ENCODE data around the gene CYRIA.
A peak's percentile ranks its signal among the peaks of the same experiment; 100 is the strongest.

Gene CYRIA

DNA sequence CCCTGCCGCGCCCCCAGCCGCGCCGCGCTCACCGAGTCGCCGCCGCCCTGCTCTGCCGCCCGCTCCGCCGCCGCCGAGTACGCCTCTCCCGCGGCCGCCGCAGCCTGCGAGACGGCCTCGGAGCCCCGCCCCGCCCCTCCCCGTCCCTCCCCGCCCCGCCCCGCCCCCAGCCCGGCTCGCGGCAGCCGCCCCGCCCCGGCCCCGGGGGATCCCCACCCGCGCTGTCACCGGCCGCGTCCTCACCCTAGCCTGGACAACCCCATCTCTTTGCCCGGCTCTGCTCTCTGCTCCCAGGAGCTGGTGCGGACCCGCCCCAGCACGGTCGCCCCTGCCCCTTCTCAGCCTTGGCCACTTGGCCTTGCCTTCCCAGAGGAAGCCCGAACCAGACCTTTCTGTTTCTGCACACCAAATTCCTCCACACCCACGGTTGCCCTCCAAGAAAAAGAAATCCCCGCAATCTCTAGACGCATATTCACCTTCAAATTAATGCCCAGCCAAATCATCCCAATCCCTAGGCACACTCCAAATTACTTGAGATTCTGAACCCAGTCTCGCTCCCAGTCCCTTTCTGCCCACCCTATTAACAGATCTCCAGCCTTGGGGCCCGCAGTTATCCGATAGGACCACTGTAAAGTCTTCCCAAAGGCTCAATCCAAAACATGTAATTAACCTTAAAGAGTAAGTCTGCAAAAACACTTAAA, at the start of gene CYRIA:
CYRIA (minus strand) TSS at position 87 of the 701 bp plus-strand sequence. CDS start 77,715 bp downstream, outside the sequence.
- peak; percentile 58 for DNase-seq

DNA sequence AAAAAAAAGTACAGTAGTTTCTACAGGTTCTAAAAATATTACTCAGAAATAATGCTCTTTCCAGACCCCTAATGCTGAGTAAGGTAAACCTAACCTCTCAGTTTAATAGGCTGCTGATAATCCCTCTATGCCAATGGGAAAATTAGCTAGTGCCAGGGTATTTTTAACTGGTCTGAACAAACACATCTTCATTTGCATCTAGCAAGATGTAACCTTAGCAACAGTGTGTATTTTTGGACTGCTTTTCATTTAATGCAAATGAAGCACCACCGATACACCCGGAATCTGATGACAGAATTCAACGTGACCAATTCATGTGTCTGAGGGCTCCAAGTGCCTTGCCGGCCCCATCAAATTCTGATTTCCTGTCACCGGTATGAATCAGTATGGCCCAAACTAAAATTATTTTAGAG, 47.4 kb upstream of the CYRIA start:
- DNase-seq, result no peak

DNA sequence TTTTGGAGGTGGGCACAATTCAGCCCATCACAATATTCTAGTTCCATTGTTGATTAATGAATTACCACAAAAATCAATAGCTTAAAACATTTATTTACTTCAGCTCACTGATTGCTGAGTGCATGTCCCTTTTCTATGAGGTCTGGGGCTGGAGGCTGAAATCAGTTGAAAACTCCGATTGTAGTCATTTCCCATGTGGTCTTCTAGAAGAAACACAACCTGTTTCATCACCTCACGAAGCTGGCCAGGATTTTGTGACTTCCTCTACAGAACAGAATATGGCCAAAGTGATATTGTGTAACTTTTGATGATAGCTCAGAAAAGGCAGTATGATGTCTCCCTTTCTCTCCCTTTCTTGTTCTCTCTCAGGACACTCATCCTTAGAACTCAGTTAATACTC, 44.1 kb upstream of the CYRIA start:
- no peak for DNase-seq

DNA sequence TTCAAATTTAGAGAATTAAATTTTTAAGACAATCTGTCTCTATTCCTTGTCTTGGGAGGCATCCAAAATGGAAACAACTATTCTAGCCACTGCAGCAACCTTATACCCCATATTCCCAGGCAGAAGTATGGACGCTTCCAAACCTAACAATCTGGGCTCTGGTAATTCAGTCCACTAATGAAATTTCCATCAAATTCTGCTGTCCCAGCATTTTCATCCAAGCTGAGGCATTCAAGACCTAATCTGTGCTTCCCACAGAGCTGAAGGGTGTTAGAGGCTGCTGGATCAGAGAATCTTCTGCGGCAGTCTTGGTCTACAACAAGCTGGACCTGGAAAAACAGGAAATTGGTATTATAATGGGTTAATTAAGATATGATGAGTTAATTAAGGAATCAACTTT, 42.5 kb upstream of the CYRIA start:
- no peak for DNase-seq

DNA sequence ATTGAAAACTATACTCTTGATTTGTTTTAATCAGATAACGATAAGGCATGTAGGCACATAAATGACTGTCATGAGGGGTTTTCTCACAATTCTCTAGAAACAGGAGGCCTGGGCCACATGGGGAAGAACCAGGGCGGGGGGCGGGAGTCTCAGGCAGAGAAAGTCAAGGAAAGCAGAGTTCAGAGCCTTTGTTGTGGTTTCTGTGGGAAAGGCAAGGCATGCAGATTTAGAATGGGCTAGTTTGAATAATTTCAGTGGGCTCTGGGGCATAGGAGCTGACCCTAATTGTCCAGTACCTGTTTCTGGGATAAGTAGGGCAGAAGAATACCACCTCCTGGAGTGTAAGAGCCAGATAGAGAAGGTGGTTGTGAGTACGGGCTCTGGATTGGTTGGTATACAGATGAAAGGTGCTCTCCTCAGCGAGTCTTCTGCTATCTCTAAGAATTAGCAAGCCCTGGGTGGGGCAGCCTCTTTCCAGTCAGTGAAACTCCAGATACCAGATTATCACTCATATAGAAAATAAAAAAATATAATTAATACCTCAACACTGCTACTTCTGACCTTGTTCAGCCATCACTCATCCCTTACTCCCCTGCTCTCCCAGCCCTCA, 41.5 kb upstream of the CYRIA start:
- no peak for DNase-seq

DNA sequence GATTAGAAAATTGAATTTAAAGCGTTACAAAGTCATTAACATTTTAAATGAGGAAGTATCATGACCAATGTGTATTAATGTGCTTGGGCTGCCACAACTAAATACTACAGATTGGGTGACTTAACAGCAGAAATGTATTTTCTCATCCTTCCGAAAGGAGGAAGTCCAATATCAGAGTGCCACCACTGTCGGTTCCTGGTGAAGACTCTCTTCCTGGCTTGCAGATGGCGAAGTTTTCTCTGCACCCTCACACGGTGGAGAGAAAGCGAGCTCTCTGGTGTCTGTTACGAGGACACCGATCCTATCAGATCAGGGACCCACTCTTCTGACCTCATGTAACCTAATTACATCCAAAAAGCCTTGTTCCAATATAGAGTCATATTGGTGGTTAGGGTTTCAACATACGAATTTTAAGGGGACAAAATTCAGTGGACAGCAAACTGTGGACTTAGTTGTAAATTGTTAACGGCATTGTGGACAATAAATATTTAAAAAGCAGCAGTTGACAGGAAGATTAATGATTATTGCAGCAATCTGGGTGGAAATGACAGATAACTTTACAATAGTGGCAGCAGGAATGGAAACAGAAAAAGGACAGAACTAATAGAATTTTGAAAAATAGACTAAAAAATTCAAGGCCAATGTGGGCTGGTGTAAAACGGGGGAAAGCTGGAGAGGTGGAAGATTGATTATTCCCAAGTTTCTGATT, 35.1 kb upstream of the CYRIA start:
- DNase-seq, result no peak

DNA sequence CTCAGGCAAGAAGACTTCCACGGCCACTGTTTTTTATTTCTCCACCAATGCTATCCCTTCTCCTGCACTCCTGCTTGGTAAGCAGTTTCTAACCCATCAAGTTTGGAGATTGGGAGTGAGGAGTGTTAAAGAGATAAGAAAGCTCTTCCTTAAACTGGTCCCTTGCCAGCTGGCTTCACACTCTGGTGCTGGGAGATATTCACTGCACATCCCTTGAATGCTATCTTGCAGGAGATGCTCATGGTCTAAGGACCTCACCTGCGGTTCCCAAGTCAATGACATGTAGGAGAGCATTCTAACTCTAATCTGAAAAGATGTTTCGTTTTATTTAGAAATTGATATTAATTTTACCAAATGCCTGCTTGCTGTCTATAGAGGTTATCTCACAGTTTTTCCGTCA, 28.2 kb upstream of the CYRIA start:
- no peak for DNase-seq

DNA sequence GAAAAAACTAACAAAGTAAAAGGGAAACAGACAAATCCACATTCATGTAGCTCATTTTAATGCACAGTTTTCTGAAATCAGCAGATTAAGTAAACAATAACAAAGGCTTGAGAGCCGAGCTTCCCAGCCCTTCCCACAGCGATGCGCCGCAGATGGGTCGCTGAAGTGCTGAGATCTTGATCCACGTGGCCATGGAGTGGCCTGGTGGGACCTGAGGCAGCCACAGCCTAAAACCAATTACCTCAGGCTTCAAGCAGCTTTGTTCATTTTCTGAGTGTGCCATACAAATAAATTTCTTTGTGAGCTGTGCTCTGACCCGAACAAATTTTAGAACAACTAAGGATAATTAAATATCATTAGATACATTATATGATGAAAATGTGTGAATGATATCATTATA, 25.6 kb upstream of the CYRIA start:
- DNase-seq, result no peak

DNA sequence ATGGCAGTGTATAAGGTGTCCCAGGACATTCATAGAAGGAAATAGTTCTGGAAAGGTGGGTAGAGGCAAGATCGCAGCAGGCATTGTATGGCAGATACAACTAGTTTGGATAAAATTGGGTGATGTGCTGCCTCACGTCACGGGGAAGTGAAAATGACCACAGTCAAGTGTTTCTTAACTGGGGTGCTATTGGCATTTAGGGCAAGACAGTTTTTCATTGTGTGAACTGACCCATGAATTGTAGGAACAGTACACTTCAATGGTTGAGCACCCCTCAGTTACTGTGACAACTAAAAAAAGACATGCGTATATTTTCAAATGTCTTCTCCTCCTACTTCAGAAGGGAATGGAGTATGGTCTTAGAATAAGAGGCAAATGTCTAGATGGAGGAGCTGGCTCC, 22.3 kb upstream of the CYRIA start:
- no peak for DNase-seq

DNA sequence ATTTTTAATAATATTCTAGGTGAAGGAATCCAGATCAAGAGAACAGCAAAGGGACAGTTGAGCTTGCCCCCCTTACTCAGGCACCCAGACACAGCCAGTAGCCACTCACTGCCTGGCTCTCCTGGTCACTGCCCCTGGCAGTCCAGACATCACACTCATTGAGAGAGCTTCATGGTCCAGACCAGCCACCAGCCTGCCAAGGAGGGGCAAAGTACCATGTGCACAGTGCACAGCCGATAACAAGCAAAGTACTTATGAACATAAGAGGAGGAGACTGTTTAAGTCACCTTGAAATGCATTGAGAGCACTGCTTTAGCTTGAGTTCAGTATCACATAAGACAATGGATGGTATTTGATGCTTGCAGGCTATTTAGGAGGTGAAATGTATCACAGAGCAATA, 21.6 kb upstream of the CYRIA start:
- no peak for DNase-seq

DNA sequence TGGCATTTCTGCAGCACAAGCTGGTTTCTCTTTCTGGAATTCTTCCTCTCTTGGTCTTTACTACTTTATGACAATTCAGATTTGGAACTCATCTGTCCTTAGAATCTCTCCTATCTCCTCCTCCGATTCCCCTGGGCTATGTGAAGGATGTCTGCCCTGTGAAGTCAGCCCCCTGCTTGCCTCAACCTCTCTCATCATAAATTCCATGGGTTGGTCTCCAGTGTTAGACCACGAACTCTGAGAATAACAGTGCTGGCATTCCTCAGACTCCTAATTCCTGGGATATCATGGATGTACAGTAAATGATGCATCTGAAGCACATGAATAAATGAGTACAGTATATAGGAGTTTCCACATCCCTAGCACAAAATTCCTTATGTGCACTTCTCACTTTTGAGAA, 21.0 kb upstream of the CYRIA start:
- no peak for DNase-seq

DNA sequence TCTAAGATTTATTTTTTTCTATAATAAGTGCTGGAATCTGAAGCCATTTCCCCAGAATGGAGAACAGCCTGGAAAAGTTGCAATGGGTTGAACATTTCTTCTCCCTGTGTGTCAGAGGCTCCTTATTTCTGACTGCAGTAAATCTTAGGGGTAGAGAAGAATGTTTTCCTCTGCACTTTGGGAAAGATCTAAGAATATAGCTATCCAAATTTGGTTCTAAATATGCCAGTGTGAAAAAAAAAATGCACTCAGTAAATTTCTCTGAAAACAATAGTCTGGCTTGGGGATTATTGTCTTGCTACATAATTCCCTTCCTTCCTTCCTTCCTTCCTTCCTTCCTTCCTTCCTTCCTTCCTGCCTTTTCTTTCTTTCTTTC, 19.7 kb upstream of the CYRIA start:
- DNase-seq, result no peak

DNA sequence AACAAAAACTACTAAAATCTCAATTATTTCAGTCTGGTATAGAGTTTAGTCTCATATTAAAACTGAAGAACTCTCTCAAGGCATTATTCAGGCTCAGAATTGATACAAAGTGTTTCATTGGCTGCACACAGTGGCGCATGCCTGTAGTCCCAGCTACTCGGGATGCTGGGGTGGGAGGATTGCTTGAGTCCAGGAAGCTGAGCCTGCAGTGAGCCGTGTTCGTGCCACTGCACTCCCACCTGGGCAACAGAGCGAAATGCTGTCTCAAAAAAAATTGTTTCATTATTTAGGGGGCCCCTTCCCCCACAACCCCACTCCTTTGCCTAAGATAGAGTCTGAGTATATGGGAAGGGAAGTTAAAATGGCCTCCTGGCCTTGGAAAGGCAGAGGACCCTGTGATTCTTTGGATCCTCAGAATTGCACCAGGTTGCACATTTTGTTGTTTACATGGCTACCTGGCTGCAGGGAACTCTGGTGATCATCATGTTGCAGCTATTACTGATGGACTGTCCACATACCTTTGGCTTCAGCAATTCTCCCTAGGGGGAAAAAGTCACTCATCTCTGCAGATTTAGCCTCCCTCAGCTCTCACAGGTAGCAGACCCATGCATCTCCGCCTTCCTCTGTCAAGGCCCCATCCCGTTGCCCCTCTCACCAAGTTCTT, 19.2 kb upstream of the CYRIA start:
- DNase-seq, result no peak

DNA sequence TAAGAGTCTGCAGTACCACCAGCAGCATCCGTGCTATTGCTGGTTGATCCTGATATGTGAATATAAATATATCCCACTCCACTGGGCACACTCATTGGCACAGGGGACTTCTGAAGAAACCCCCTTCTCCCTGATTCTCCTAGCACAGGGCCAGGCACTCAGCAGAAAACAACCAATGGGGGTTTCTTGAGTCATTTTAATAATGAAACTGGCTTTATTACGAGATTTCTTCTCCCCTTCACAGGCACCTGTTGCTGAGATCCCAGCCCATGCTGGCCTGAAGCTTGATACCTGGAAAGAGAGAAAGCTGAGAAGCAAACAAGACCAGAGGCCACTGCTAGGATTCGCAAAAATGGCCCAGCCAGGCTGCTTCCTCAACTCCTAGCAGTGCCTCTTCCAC, 17.9 kb upstream of the CYRIA start:
- no peak for DNase-seq

DNA sequence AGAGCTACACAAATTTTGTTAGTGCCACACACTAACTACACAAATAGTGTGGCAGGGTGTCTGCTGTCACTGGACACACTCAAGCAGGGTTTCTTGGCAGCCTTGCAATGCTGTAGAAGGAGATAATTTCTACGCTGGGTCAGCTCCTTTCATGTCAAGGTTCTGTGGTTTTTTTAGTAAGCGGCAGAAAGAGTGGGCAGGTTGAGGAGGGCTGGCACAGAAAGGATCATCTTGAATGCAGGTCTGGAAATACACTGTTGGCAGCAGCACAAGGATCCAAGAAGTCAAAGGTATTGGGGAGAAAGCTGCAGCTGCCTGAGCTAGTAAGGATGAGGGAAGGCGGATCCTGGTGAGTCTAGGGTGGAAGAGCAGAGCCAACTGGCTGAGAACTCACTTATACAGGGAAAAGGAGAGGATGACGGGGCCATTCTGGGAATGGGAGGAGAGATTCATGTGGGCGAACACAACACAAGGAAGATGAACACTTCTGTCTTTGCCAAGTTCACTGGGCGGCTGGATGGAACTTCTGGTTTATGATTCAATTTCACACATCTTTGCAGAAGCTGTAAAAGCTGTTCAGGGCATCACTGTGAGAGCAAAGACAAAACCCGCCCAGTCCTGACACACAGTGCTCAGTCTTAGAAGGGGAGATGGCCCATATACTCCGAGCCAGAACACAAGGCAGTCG, 16.9 kb upstream of the CYRIA start:
- DNase-seq, result no peak

DNA sequence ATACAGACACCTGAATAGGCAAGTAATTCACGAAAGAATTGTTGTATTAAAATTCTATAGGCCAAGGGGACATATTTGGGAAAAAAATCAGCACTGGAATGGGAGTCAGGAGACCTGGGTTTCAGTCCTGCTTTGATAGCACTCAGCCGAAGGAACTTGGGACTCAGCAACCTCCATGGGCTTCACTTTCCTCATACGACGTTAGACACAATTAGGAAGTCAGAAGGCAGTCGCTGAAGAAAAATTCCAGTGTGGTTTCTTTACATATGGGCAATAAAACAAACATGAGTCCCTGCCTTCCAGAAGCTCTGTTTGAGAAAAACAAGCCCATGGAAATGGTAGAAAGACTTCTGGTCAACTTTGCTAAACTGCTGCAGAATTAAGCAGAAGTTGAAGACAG, 15.1 kb upstream of the CYRIA start:
- DNase-seq, result no peak

DNA sequence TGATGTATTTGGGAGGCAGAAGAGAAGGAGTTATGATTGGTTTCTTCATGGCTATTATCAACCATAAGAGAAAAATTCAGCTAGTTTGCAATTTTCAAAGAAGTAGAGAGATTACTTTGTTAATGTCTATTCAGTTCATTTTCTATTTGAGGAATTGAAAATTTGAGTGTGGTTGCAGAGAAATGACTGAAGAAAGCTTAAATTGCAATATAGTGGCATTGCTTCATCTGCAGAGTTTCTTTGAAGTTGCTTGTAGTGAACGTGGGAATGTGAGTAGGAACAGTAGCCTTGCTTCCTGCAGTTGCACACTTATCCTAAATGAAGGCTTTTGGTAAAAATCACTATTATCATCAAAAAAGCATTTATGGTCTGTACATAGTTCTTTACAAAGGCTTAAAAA, 14.7 kb upstream of the CYRIA start:
- DNase-seq, result no peak

DNA sequence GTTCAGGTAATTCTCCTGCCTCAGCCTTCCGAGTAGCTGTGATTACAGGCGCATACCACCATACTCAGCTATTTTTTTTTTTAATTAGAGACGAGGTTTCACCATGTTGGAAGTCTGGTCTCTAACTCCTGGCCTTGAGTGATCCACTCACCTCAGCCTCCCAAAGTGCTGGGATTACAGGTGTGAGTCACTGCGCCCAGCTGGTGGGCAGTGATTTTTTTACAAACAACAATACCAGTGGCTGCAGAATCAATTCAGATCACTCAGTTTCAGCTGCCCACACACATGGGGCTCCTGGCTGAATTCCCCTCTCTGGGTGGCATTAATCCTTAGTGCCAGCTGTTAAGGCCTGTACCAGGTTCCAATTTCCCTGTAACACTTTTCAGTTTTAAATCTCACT, 13.3 kb upstream of the CYRIA start:
- DNase-seq, result no peak

DNA sequence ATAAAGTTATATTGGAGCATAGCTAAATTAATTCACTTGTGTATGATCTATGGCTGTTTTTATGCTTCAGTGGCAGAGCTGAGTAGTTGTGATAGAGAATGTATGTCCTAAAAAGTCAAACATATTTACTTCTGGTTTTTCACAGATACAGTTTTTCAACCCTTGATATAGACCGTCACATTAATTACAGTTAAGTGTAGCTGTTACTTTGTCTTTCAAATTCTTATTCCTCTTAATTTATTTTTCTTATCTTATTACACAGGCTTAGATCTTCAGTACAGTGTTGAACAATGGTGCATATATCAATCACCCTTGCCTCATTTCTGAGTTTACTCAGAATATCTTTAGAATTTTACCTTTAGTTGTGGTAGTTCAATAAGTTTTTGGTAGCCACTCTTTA, 12.2 kb upstream of the CYRIA start:
- DNase-seq, result no peak

DNA sequence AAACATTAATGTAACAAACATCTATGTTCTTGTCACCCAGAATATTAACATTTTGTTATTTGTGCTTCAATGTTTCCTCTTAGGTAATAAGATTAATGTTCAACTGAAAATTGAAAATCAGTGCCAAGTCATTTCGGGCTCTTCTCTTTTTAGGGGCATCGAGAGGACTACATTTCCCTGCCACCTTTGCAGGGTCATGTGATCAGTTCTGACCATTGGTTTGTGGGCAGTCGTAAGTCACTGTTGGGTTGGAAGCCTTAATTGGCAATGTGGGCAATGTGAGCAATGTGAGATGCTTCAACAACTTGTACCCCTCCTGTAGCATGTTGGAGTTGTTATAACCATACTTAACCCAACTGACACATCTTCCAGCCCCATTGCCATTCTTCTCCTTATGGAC, 10.1 kb upstream of the CYRIA start:
- no peak for DNase-seq

DNA sequence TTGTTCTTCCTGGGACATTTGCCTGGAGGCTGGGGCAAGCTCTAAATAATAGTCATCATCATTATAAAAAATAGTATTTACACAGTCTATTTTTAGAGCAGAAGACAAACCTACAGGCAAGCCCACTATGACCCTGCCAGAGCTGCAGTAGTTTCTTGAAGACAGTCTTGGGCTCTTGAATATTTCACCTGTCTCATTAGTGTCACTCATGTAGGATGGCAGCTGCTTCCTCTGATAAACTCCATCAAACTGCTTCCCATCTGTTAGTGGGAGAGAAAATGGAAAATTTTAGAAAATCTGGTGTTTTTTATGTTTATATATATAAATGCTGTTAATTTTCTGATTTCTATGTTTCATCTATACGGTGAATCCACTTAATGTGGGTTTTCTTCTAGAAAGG, 8.5 kb upstream of the CYRIA start:
- DNase-seq, result no peak

DNA sequence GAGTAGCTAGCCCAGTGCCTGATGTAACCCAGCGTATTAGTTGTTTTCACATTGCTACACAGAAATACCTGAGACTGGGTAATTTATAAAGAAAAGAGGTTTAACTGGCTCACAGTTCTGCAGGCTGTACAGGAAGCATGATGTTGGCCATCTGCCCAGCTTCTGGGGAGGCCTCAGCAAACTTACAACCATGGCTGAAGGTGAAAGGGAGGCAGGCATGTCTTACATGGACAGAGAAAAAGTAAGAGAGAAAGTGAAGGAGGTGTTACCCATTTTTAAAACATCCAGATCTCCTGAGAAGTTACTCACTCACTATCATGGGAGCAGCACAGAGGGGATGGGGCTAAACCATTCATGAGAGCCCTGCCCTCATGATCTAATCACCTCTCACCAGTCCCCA, 6.1 kb upstream of the CYRIA start:
- no peak for DNase-seq

DNA sequence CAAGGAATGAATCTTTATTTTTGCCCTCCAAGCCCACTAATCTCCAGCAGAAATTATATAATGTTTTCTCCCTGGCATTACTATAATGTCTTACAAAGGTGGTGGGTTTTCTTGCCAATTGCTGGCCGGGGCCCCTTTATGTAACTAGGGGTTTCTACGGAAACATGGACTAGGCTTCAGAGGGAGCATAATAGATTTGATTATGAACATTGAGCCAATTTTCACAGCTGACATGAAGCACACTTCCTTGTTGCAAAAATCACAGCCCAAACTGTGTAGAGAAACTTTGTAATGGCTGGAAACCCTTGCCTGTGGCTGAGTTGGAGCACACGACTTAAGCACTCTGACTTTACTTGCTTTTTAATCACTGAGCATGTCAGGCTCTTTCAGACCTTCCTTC, 3.8 kb upstream of the CYRIA start:
- DNase-seq, result no peak

DNA sequence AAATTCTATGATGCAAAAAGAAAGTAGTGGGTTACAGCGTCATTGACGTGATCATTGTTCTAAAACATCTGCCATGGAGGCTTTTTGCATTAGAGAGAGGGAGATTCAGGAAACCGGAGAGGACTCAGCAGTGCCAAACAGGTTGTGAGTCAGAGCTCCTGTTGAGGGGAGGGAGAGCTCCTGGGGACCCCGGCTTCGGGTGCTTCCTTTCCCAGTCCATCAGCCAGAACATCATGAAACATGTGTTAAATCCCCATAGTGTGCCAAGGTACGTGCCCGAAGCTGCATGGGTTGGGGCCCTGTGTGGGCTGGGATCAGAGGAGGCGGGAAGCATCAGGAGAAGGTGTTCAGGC, 791 bp upstream of the CYRIA start:
- no peak for DNase-seq
